ENCODE data around the gene SPIB.
A peak's percentile ranks its signal among the peaks of the same experiment; 100 is the strongest.
"Not testable (repeated sequence)": the region's sequence is repeated elsewhere in the genome, so short reads cannot be mapped to it uniquely, and the experiment has no call there.

Gene SPIB

DNA sequence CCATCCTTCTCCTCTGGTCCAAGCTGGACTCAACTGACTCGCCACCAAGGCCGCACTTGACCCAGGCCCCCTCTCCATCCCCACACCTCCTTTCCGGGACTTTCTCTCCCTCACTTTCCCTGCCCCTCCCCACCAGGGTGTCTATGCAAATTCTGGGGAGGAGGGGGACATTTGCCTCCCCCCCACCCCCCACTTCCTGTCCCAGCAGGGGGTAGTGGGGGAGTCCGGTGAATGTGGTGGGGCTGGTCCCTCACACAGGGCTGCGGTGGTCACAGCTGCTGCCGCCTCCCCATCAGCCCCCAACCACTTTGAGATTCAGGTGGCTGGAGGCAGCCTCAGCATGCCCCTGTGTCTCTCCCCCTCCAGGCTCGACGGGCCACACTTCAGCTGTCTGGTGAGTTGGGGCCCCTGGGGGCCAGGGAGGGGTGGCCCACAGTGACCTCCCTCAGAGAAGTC, 870 bp downstream of the SPIB start:
- no peak for DNase-seq (ENCODE audit: low read depth)

DNA sequence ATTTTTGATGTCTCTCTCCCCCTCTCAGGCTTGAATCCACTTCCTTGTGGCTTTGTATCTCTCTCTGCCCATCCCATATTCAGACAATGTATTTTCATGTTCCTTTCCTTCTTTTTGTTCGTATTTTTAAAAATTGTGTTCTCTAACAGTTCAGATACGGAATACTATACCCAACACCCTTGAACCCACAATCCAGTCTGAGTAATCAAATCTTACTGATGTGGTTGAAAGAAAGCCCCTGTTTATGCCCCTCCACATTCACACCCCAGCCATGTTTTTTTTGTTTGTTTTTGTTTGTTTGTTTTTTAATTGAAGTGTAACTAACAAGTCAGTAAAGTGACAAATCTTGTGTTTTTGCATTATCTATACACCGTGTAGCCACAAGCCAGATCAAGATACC, 1.4 kb downstream of the SPIB start:
- DNase-seq (ENCODE audit: low read depth), result no peak

DNA sequence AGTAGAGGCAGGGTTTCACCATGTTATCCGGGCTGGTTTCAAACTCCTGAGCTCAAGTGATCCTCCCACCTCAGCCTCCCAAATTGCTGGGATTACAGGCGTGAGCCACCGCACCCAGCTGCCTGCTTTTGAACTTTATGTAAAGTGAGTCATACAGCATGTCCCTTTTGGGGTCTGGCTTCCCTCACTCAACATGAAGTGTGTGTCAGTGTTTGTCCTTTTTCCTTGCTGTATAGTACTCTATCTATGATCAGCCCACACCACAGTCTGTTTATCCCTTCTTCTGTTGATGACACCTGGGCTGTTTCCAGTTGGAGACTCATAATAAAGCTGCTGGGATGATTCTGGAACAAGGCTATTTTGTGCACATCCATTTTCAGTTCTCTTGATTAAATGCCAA, 2.1 kb downstream of the SPIB start:
- DNase-seq (ENCODE audit: low read depth), result no peak

DNA sequence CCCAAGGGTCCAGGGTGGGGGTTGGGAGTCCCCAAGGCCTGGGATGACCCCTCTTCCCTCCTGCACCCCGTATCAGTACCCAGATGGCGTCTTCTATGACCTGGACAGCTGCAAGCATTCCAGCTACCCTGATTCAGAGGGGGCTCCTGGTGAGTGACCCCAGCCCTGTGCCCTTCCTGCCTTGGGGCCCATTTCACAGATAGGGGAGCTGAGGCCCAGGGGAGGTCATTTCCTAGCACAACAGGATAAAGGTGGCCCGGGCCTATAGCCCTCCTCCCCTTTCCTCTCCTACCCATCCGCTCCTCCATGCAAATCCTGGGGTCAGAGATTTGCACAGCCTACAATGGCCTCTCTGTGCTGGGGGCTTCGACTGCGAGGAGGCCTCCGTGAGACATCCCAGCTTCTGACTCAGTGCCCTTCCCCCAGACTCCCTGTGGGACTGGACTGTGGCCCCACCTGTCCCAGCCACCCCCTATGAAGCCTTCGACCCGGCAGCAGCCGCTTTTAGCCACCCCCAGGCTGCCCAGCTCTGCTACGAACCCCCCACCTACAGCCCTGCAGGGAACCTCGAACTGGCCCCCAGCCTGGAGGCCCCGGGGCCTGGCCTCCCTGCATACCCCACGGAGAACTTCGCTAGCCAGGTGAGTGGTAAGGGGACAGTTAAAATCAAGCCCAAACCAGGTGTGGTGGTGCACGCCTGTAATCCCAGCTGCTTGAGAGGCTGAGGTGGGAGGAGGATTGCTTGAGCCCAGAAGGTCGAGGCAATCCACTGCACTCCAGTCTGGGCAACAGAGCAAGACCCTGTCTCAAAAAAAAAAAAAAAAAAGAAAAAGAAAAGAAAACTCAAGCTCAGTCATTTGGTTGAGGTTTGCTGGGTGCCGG, 3.9 kb downstream of the SPIB start:
- DNase-seq (ENCODE audit: low read depth), result no peak

DNA sequence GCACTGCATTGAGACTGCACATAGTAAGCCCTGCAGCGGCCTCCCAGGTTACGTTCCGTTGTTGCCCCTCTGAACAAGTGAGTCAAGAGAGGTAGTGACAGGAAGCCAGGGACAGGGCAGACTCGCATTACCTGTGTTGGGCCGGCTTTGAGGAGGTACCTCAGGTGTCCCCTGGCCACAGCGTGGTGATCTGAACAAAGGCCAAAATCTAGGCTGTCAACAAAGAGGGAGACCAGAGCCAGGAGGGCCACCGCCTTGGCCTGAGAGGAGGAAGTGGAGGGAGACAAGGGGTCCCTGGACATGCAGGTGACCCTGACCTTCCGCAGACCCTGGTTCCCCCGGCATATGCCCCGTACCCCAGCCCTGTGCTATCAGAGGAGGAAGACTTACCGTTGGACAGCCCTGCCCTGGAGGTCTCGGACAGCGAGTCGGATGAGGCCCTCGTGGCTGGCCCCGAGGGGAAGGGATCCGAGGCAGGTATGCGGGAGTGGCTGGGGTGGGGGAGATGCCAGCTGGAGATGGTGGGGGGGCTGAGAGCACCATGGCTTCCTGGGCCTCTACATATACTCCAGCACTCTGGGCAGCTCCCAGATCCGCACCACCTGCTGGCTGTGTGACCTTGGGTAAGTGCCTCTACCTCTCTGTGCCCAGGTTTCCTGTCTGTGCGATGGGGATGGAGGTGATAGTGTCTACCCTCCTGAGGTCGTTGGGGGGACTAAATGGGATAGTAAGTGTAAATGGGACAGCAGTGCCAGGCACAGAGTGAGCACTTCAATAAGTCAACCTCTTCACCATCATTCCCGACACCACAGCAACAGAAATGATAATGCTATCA, 4.8 kb downstream of the SPIB start:
- no peak for DNase-seq (ENCODE audit: low read depth)

DNA sequence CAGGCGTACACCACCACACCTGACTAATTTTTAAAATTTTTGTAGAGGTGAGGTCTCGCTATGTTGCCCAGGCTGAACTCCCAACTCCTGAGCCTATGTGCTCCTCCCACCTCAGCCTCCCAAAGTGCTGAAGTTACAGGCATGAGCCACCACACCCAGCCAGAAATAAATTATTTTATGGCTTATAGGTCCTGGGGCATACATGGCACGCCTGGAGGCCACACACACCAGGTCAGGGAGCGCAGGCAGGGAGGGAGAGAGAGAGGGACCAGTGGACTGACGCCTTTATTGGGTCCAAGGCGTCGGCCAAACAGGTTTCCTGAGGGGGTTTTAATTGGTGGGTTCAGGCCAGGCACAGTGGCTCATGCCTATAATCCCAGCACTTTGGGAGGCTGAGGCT, 6.8 kb downstream of the SPIB start:
- DNase-seq (ENCODE audit: low read depth), result no peak

DNA sequence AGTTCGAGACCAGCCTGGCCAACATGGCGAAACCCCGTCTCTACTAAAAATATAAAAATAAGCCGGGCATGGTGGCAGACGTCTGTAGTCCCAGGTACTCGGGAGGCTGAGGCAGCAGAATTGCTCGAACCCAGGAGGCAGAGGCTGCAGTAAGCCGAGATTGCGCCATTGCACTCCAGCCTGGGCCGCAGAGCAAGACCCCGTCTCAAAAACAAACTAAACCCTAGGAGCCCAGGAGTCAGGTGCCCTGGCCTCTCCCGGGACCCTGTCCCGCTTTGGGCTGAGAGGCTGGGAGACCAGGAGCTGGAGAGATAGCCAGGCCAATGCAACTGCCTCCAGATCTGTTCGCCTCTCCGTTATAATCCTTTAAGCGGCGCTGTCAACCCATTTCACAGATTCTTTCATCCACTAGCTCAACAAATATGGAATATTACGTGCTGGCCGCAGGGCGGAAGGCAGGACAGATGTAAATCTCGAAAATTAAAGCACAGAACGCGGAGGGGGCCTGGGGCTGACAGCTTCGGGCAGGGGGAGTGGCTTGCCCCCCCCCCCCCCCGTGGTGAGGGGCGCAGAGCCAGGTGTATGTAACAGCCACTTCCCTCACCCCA, 8.7 kb downstream of the SPIB start:
- DNase-seq (ENCODE audit: low read depth), result no peak

DNA sequence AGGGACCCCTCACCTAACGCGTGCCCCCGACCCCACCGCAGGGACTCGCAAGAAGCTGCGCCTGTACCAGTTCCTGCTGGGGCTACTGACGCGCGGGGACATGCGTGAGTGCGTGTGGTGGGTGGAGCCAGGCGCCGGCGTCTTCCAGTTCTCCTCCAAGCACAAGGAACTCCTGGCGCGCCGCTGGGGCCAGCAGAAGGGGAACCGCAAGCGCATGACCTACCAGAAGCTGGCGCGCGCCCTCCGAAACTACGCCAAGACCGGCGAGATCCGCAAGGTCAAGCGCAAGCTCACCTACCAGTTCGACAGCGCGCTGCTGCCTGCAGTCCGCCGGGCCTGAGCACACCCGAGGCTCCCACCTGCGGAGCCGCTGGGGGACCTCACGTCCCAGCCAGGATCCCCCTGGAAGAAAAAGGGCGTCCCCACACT, 9.3 kb downstream of the SPIB start:
- no peak for DNase-seq (ENCODE audit: low read depth)

DNA sequence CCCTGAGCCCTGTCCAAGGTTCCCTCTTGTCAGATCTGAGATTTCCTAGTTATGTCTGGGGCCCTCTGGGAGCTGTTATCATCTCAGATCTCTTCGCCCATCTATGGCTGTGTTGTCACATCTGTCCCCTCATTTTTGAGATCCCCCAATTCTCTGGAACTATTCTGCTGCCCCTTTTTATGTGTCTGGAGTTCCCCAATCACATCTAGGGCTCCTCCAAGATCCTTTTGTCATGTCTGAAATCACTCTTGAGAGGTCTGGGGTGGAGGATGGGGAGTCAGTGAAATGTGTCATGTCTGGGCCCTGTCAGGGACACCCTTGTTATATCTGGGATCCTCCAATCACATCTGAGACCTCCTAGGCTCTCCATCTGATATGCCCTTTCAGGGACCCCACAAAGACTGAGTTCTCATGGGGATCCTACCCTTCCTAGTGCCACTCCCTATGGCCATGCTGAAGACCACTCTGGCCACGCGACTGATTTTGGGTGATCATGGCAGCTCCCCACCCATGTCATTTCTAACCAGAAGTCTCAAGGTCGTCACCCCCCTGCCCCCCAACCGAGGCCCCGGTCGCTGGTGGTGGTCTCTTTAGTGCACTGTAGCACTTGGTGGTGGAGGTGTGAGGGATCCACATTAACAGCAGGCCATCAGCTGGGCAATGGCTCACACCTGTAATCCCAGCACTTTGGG, 10.2 kb downstream of the SPIB start:
- no peak for DNase-seq (ENCODE audit: low read depth)

DNA sequence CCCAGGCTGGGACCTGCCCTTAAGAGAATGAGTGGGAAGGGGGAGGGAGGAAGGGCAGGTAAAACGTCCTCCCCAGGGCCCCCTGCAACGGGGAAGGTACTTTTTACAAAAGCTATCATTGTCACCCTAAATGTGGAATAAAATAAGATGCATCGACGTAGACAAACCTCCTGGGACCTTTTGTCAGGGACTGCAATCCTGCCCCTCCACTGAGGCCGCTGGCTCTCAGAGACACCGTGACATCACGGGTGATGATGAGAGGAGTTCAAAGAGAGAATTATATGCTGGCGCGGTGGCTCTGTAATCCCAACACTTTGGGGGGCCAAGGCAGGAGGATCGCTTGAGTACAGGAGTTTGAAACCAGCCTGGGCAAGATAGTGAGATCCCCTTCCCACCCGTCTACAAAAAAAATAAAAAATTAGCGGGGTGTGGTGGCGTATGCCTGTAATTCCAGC, 12.2 kb downstream of the SPIB start:
- DNase-seq (ENCODE audit: low read depth), result no peak

DNA sequence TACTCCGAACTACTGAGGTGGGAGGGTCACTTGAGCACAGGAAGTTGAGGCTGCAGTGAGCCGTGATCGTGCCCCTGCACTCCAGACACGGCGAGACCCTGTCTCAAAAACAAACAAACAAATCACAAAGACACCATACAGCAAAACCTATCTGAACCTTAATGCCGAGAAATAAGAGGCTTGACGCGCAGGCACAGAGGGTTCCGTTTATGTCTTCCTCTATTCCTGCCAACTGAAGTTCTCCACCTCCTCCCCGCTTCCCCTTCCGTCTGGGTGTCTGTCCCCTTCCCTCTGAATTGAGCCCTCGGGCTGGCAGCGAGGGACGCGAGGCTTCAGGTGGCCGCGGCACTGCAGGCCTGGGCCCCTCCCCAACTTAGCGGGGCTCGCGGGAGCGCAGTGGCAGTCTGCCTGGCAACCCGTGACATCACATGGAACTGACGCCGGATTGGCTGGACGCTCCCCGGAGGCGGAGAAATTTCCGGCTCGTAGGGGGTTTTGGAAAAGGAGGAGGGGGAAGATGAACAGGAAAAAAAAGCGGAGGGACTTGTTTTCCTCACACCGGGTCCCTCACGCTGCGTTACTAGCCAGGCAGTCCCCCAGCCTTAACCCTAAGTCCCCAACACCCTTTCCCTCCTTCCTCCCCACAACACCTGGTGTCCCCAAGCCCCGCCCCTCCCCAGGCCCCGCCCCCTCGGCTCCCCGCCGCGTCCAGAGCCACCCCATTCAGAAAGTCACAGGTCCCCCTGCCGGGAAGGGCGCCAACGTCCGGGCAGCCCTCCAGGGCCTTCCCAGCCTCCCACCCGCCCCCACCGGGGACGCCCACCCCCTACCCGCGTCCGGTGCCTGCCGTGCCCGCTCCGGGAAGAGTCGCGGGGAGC, 12.8 kb downstream of the SPIB start:
- DNase-seq (ENCODE audit: low read depth), result peak; percentile 78

DNA sequence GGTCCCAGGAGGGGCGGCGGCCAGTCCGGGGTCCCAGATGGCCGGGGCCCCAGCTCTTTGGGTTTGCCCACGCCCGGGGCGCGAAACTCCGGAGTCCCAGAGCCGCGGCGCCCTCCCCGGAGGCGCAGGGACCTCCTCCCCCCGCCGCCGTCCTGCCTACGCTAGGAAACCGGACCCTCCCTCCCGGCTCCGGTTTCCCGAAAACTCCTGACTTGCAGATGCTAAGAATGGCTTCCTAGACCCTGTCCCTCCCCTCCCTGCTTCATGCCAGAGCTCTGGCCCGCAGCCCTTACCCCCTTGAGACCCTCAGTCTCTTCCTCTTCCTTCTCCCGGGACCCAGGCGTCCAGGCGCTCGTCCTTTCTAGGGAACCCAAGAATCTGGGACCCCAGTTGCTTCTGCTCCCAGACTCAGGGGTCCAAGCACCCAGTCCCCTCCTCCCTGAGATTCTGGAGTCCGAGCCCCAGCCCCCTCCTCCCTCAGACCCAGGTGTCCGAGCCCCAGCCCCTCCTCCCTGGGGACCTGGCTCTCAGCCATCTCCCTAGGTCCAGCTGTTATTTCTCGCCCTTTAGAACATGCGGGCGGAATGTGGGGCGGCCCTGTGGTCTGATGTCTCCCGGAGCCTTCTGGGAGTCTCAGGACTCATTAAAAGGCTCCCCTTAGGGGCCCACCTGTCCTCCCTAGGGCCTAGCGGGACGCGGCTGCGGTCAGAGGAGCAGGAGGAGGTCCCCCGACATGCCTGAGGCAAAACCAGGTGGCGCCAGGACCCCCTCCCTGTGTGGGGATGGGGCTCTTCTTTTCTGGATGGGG, 13.7 kb downstream of the SPIB start, which contains the start of gene MYBPC2:
MYBPC2 (plus strand) TSS at position 672 of the 808 bp plus-strand sequence; CDS start at position 734, 62 bp downstream.
- no peak for DNase-seq (ENCODE audit: low read depth)

DNA sequence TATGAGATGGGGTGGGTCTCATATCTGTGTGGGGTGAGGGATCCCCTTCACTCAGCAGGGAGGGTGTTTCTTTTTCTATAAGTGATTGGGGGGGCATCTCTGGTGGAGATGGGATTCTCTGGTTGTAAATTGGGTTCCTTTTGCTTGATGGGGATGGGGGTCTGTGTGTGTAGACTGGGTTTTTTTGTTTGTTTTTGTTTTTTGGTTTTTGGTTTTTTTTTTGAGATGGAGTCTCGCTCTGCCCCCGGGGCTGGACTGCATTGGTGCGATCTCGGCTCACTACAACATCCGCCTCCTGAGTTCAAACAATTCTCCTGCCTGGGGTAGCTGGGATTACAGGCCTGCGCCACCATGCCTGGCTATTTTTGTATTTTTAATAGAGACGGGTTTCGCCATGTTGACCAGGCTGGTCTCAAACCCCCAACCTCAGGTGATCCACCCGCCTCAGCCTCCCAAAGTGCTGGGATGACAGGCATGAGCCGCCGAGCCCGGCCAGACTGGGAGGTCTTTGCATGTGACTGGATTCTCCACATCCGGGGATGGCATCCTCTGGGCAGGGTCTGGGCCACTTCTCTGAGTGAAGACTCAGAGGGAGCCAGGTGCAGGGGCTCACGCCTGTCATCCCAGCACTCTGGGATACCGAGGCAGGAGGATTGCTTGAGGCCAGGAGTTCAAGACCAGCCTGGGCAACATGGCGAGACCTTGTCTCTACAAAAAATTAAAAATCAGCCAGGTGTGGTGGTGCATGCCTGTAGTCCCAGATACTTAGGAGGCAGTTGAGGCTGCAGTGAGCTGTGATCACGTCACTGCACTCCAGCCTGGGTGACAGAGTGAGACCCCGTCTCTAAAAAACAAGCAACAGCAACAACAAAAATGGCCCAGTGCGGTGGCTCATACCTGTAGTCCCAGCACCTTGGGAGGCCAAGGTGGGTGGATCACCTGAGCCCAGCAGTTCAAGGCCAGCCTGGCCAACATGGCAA, 14.8 kb downstream of the SPIB start:
- DNase-seq (ENCODE audit: low read depth), result no peak

DNA sequence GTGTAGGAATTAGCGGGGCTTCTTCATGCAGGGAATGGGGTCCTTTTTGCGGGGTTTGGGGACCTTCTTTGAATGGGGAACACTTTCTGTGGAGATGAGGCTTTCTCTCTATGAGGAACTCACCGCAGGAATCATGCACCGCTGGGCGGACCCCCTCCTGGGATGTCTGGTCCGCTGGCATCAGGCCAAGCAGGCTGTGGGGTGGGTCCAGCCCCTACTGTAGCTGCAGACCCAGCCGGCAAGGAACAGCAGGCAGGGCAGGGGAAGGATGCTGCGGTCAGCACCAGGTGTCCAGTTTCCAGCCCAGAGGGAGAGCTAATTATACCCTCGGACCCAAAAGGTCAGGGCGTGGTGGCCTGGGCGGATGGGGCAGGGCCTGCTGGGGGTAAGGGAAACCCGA, 15.8 kb downstream of the SPIB start:
- no peak for DNase-seq (ENCODE audit: low read depth)

DNA sequence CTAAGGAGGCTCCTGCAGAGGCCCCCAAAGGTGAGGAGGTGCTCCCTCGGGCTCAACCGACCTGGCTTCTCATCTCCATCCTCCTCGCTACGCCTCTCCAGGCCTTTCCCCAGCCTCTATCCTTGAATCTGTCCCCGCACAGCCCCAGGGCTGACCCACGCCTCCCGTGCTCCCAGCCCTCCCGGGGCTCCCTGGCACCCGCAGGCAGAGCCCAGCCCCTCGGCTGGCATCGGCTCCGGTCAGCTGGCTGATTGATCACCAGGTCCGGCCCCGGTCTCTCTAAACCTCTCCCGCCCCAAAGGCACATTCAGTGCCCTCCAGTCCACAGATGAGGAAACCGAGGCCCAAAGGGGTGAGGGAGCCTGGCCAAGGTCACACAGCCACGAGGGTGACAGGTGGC, 16.5 kb downstream of the SPIB start:
- DNase-seq (ENCODE audit: low read depth), result no peak

DNA sequence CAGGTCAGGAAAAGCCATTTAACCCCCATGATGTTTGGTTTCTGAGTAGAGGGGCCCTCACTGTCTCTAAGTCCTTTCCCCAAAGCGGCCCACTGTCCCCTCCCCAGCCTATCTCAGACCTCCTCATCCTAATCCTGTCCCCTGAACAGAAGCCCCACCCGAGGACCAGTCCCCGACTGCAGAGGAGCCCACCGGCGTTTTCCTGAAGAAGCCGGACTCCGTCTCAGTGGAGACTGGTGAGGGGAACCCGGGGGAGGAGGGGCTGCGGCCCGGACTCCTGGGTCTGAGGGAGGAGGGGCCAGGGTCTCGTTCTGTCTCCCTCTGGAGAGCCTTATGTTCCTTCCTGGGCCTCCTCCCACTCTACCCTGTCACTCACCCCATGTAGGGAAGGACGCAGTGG, 16.9 kb downstream of the SPIB start:
- no peak for DNase-seq (ENCODE audit: low read depth)

DNA sequence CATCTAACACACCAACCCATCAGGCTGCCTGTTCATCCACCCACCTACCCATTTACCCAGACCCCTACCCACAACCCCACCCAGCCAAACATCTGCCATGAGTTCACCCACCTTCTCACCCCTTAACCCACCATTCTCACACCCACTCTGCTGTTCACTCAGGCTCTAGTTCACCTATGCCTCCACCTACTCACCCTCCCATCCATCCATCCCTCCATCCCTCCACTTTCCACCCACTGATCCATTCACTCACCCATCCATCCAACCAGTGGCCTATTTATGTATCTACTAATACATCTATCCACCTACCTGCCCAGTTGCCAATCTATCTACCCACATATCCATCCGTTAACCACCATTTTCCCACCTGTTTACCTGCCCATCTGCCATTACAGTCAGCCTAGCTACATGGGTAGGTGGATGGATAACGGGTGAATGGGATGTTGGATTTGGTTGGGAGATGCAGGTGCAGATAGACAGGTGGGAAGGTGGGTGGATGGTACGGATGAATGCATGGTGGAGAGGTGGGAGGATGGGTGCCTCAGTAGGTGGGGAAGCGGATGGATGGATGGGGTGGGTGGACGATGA, 19.2 kb downstream of the SPIB start:
- DNase-seq (ENCODE audit: low read depth), result no peak

DNA sequence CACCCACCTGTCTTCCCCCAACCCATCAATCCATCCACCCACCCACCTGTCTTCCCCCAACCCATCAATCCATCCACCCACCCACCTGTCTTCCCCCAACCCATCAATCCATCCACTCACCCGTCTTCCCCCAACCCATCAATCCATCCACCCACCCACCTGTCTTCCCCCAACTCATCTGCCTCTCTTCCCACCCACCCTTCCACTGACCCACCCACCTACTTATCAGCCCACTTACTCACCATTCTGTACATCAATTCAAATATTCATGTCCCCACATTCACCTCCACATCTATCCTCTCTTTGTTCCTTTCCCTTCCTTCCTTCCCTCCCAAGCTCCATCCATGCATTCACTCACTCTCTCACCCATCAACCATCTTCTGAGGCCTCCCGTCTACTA, 20.4 kb downstream of the SPIB start:
- not testable (repeated sequence) for DNase-seq (ENCODE audit: low read depth)

All from stimulated activated CD8-positive, alpha-beta memory T cell treated with anti-CD3 and anti-CD28 coated beads, Interleukin-12 subunit alpha, Interleukin-12 subunit beta, amount 100 ng/mL, for 4 hours (primary cell).